ENCODE results near the gene MRNIP. TPM values are rescaled to one million over a fixed set of nuclear protein-coding genes. Genes with fewer than 3 reads are reported as not detected.

MRNIP gene
- total and polyA plus RNA-seq, 4 donors, result 5.4 to 12.0 (median 7.3) TPM

DNA sequence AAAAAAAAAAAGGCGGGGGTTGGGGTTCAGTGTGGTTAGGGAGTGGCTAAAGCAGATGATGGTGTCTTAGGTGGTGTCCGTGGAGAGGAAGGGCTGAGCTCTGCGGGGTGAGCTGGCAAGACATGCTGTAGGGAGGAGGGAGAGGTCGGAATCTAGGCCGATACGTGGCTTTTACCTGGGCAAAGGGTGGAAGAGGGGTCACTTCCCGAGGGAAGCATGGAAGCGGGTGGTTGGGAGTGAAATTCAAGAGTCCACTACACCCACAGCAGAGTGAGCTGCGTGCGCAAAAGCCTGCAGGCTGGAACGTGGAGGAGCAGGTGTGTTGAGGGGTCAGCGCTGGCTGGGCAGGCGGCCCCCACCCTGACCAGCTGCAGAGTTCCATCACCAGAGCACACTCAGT lies 31.3 kb upstream of the MRNIP start:
- Histone ChIP-seq H3K4me1 (ENCODE audit: control insufficient read depth in 4 of 4, insufficient read depth in 4 of 4, low read length in 3 of 4) (peaks cover 0 to 3% (median 0%) of the 10 kb centered on the region in 4 donors), H3K27ac (ENCODE audit: low read depth in 1 of 2, low read length in 2 of 2) (no peak overlapping the region), H3K9me3 (ENCODE audit: control insufficient read depth in 4 of 4, low read length in 3 of 4) (no peaks in the 10 kb centered on the region), H3K27me3 (ENCODE audit: control insufficient read depth in 4 of 4, insufficient read depth in 4 of 4, low read length in 3 of 4) (no peaks in the 10 kb centered on the region), H3K9ac (ENCODE audit: low read depth in 1 of 2, low read length in 2 of 2) (no peak overlapping the region), H3K36me3 (ENCODE audit: control insufficient read depth in 4 of 4, insufficient read depth in 3 of 4, low read depth in 1 of 4, low read length in 3 of 4) (peaks cover 20 to 82% (median 61%) of the 10 kb centered on the region in 4 donors), H3K4me3 (ENCODE audit: low read depth in 1 of 3, low read length in 3 of 3) (no peak overlapping the region)
- 93% methylated on average over 13 of the region's 13 CpGs for WGBS
- DNase-seq (ENCODE audit: low spot score), result no peak
- TF ChIP-seq, protein P1, sequence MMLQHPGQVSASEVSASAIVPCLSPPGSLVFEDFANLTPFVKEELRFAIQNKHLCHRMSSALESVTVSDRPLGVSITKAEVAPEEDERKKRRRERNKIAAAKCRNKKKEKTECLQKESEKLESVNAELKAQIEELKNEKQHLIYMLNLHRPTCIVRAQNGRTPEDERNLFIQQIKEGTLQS (IDR thresholded peaks at IDR 0.05), result no peak
- TF ChIP-seq TAF1 (conservative IDR thresholded peaks at IDR 0.05) (no peak), SP1 (IDR thresholded peaks at IDR 0.05) (no peak), GABPA (IDR thresholded peaks at IDR 0.05 in 1 of 2, conservative IDR thresholded peaks at IDR 0.05 in 1 of 2) (no peak), HNF4A (conservative IDR thresholded peaks at IDR 0.05) (no peak), FOXA1 (IDR thresholded peaks at IDR 0.05) (no peak), NR2F2 (IDR thresholded peaks at IDR 0.05) (no peak), RXRA (IDR thresholded peaks at IDR 0.05) (no peak), HNF4G (IDR thresholded peaks at IDR 0.05) (no peak), EGR1 (IDR thresholded peaks at IDR 0.05; ENCODE audit: low read depth in 2 of 2) (no peak), CTCF (IDR thresholded peaks at IDR 0.05; ENCODE audit: low read depth, low read length, missing input control) (no peak), JUND (IDR thresholded peaks at IDR 0.05) (no peak), RAD21 (IDR thresholded peaks at IDR 0.05) (no peak), MAX (IDR thresholded peaks at IDR 0.05) (no peak), FOXA2 (IDR thresholded peaks at IDR 0.05) (no peak), YY1 (IDR thresholded peaks at IDR 0.05) (no peak)
- TF ChIP-seq, protein P2, sequence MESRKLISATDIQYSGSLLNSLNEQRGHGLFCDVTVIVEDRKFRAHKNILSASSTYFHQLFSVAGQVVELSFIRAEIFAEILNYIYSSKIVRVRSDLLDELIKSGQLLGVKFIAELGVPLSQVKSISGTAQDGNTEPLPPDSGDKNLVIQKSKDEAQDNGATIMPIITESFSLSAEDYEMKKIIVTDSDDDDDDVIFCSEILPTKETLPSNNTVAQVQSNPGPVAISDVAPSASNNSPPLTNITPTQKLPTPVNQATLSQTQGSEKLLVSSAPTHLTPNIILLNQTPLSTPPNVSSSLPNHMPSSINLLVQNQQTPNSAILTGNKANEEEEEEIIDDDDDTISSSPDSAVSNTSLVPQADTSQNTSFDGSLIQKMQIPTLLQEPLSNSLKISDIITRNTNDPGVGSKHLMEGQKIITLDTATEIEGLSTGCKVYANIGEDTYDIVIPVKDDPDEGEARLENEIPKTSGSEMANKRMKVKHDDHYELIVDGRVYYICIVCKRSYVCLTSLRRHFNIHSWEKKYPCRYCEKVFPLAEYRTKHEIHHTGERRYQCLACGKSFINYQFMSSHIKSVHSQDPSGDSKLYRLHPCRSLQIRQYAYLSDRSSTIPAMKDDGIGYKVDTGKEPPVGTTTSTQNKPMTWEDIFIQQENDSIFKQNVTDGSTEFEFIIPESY (IDR thresholded peaks at IDR 0.05), result no peak
- TF ChIP-seq, protein P3, sequence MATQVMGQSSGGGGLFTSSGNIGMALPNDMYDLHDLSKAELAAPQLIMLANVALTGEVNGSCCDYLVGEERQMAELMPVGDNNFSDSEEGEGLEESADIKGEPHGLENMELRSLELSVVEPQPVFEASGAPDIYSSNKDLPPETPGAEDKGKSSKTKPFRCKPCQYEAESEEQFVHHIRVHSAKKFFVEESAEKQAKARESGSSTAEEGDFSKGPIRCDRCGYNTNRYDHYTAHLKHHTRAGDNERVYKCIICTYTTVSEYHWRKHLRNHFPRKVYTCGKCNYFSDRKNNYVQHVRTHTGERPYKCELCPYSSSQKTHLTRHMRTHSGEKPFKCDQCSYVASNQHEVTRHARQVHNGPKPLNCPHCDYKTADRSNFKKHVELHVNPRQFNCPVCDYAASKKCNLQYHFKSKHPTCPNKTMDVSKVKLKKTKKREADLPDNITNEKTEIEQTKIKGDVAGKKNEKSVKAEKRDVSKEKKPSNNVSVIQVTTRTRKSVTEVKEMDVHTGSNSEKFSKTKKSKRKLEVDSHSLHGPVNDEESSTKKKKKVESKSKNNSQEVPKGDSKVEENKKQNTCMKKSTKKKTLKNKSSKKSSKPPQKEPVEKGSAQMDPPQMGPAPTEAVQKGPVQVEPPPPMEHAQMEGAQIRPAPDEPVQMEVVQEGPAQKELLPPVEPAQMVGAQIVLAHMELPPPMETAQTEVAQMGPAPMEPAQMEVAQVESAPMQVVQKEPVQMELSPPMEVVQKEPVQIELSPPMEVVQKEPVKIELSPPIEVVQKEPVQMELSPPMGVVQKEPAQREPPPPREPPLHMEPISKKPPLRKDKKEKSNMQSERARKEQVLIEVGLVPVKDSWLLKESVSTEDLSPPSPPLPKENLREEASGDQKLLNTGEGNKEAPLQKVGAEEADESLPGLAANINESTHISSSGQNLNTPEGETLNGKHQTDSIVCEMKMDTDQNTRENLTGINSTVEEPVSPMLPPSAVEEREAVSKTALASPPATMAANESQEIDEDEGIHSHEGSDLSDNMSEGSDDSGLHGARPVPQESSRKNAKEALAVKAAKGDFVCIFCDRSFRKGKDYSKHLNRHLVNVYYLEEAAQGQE (IDR thresholded peaks at IDR 0.05), result no peak
